ENCODE results near the gene ZNF76.
"Not testable (repeated sequence)": the region's sequence is repeated elsewhere in the genome, so short reads cannot be mapped to it uniquely, and the experiment has no call there.

ZNF76 gene

GRCh38 chr6:35319346-35320030 lies 60.0 kb downstream of the ZNF76 start:
- H3K4me1 ChIP-seq (ENCODE audit: insufficient read depth, low read length): no peaks in the 10 kb centered on the region
- no peaks in the 10 kb centered on the region for H3K9me3 ChIP-seq (ENCODE audit: low read length)
- H3K36me3 ChIP-seq (ENCODE audit: insufficient read depth, low read length): no peaks in the 10 kb centered on the region
- no peak overlapping the region for H3K27ac ChIP-seq (ENCODE audit: low read depth, low read length)
- H3K27me3 ChIP-seq (ENCODE audit: control insufficient read depth in 1 of 2, insufficient read depth in 2 of 2, low read length in 2 of 2): no peaks in the 10 kb centered on the region
- H3K4me3 ChIP-seq (ENCODE audit: low read depth in 1 of 2, low read length in 2 of 2): no peak overlapping the region
- H3K9ac ChIP-seq (ENCODE audit: low read length): no peak overlapping the region

- no peak overlapping the region for H3K4me3 ChIP-seq (ENCODE audit: low read depth in 1 of 2, low read length in 2 of 2)
- H3K36me3 ChIP-seq (ENCODE audit: insufficient read depth, low read length): no peaks in the 10 kb centered on the region
- H3K27me3 ChIP-seq (ENCODE audit: control insufficient read depth in 1 of 2, insufficient read depth in 2 of 2, low read length in 2 of 2): no peaks in the 10 kb centered on the region
- no peak overlapping the region for H3K9ac ChIP-seq (ENCODE audit: low read length)
- H3K27ac ChIP-seq (ENCODE audit: low read depth, low read length): no peak overlapping the region
- H3K4me1 ChIP-seq (ENCODE audit: insufficient read depth, low read length): no peaks in the 10 kb centered on the region
- H3K9me3 ChIP-seq (ENCODE audit: low read length): no peaks in the 10 kb centered on the region
Measured at GRCh38 chr6:35320031-35320410, 60.5 kb downstream of the ZNF76 start.

DNA sequence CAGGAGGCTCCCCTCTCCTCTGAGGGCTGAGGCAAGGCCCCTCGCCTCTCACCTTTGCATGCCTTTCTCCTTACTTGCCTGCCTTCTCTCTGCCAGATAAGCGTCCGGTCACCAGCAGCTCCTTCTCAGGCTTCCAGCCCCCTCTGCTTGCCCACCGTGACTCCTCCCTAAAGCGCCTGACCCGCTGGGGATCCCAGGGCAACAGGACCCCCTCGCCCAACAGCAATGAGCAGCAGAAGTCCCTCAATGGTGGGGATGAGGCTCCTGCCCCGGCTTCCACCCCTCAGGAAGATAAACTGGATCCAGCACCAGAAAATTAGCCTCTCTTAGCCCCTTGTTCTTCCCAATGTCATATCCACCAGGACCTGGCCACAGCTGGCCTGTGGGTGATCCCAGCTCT lies 61.6 kb downstream of the ZNF76 start:
- H3K9ac ChIP-seq (ENCODE audit: low read length): no peak overlapping the region
- H3K9me3 ChIP-seq (ENCODE audit: low read length): no peaks in the 10 kb centered on the region
- H3K27me3 ChIP-seq (ENCODE audit: control insufficient read depth in 1 of 2, insufficient read depth in 2 of 2, low read length in 2 of 2): no peaks in the 10 kb centered on the region
- no peaks in the 10 kb centered on the region for H3K4me1 ChIP-seq (ENCODE audit: insufficient read depth, low read length)
- no peaks in the 10 kb centered on the region for H3K36me3 ChIP-seq (ENCODE audit: insufficient read depth, low read length)
- no peak overlapping the region for H3K27ac ChIP-seq (ENCODE audit: low read depth, low read length)
- H3K4me3 ChIP-seq (ENCODE audit: low read depth in 1 of 2, low read length in 2 of 2): no peak overlapping the region

DNA sequence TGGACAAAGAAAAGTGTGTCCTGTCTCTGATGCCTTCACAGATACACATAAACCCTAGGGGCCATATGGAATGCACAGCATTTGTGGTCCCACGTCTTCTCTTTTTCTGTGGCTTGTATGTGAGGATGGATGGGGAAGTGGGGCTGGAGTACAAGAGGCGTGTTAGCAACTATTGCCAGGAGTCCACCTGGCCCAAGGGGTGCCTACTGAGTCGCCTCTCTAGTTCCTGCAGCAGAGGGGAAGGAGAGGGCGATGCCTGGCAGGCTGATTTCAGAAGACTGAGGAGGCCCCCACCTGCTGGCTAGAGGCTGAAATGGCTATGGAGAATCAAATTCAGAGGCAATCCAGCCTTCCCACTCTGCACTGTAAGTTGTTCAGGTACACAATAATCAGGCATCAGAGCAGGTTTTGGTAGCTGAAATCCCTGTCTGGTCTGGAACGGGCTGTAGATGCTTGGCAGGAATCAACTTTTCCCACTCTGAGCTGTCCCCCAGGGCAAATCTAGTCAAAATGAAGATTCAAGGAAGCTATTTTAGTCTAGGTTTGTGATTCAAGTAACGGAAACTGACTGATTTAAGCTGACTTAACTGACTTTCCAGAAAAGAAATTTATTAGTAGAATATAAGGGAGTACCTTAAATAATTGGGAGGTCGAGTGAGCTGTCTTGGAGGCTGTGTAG lies 68.0 kb downstream of the ZNF76 start:
- Histone ChIP-seq H3K27ac (ENCODE audit: low read depth, low read length) (no peak overlapping the region), H3K4me1 (ENCODE audit: insufficient read depth, low read length) (no peaks in the 10 kb centered on the region), H3K9me3 (ENCODE audit: low read length) (no peaks in the 10 kb centered on the region), H3K36me3 (ENCODE audit: insufficient read depth, low read length) (no peaks in the 10 kb centered on the region), H3K9ac (ENCODE audit: low read length) (no peak overlapping the region), H3K4me3 (ENCODE audit: low read depth in 1 of 2, low read length in 2 of 2) (no peak overlapping the region), H3K27me3 (ENCODE audit: control insufficient read depth in 1 of 2, insufficient read depth in 2 of 2, low read length in 2 of 2) (no peaks in the 10 kb centered on the region)

DNA sequence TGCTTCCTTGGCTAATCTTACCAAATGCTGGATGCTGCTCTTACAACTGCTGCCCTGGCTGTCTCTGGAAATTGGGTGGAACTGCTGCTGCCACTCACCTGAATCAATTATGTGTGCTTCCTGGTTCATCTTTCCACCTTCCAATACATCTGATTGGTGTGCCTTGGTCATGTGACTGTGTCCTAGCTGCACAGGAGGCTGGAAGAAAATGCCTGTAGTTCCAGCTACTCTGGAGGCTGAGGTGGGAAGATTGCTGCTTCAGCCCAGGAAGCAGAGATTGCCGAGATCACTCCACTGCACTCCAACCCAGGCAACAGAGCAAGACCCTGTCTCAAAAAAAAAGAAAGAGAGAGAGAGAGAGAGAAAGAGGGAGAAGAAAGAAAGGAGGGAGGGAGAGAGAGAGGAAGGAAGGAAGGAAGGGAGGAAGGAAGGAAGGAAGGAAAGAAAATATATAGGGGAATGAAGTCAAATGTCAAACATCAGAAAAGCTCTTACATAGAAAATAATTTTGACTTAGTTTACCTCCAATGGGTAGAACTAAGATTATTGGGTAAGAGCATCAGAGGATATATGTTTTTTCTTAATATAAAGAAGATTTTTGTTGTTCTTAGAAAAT lies 68.7 kb downstream of the ZNF76 start:
- H3K27me3 ChIP-seq (ENCODE audit: control insufficient read depth in 1 of 2, insufficient read depth in 2 of 2, low read length in 2 of 2): no peaks in the 10 kb centered on the region
- no peaks in the 10 kb centered on the region for H3K36me3 ChIP-seq (ENCODE audit: insufficient read depth, low read length)
- H3K4me3 ChIP-seq (ENCODE audit: low read depth in 1 of 2, low read length in 2 of 2): no peak overlapping the region
- no peaks in the 10 kb centered on the region for H3K9me3 ChIP-seq (ENCODE audit: low read length)
- no peaks in the 10 kb centered on the region for H3K4me1 ChIP-seq (ENCODE audit: insufficient read depth, low read length)
- H3K27ac ChIP-seq (ENCODE audit: low read depth, low read length): no peak overlapping the region
- no peak overlapping the region for H3K9ac ChIP-seq (ENCODE audit: low read length)

DNA sequence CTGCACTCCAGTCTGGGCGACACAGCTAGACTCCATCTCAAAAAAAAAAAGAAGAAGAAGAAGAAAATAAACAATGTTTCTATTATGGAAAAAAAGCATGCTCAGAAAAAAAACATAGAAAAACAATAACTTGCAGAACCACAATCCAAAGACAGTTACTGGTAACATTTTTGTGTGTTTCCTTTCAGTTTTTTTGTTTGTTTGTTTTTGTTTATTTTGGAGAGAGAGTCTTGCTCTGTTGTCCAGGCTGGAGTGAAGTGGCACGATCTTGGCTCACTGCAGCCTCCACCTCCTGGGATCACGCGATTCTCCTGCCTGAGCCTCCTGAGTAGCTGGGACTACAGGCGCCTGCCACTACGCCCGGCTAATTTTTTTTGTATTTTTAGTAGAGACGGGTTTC lies 69.4 kb downstream of the ZNF76 start:
- not testable (repeated sequence) for H3K9ac ChIP-seq (ENCODE audit: low read length); H3K27me3 ChIP-seq (ENCODE audit: control insufficient read depth in 1 of 2, insufficient read depth in 2 of 2, low read length in 2 of 2); H3K4me3 ChIP-seq (ENCODE audit: low read depth in 1 of 2, low read length in 2 of 2); H3K27ac ChIP-seq (ENCODE audit: low read depth, low read length); H3K4me1 ChIP-seq (ENCODE audit: insufficient read depth, low read length); H3K9me3 ChIP-seq (ENCODE audit: low read length); H3K36me3 ChIP-seq (ENCODE audit: insufficient read depth, low read length)

- Histone ChIP-seq H3K9ac (ENCODE audit: low read length) (no peak overlapping the region), H3K27ac (ENCODE audit: low read depth, low read length) (no peak overlapping the region), H3K36me3 (ENCODE audit: insufficient read depth, low read length) (no peaks in the 10 kb centered on the region), H3K27me3 (ENCODE audit: control insufficient read depth in 1 of 2, insufficient read depth in 2 of 2, low read length in 2 of 2) (no peaks in the 10 kb centered on the region), H3K4me3 (ENCODE audit: low read depth in 1 of 2, low read length in 2 of 2) (no peak overlapping the region), H3K4me1 (ENCODE audit: insufficient read depth, low read length) (no peaks in the 10 kb centered on the region), H3K9me3 (ENCODE audit: low read length) (no peaks in the 10 kb centered on the region)
Measured at GRCh38 chr6:35330541-35331119, 71.1 kb downstream of the ZNF76 start.

DNA sequence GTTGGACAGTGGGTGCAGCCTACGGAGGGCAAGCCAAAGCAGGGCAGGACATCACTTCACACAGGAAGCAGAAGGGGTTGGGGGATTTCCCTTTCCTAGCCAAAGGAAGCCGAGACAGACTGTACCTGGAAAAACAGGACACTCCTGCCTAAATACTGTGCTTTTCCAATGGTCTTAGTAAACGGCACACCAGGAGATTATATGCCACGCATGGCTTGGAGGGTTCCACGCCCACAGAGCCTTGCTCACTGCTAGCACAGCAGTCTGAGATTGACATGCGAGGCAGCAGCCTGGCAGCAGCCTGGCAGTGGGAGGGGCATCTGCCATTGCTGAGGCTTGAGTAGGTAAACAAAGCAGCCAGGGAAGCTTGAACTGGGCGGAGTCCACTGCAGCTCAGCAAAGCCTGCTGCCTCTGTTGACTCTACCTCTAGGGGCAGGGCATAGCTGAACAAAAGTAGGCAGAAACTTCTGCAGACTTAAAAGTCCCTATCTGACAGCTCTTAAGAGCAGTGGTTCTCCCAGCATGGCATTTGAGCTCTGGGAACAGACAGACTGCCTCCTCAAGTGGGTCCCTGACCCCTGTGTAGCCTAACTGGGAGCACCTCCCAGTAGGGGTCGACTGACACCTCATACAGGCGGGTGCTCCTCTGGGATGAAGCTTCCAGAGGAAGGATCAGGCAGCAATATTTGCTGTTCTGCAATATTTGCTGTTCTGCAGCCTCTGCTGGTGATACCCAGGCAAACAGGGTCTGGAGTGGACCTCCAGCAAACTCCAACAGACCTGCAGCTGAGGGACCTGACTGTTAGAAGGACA lies 72.7 kb downstream of the ZNF76 start:
- H3K36me3 ChIP-seq (ENCODE audit: insufficient read depth, low read length); H3K27ac ChIP-seq (ENCODE audit: low read depth, low read length); H3K9me3 ChIP-seq (ENCODE audit: low read length); H3K9ac ChIP-seq (ENCODE audit: low read length); H3K27me3 ChIP-seq (ENCODE audit: control insufficient read depth in 1 of 2, insufficient read depth in 2 of 2, low read length in 2 of 2); H3K4me3 ChIP-seq (ENCODE audit: low read depth in 1 of 2, low read length in 2 of 2); H3K4me1 ChIP-seq (ENCODE audit: insufficient read depth, low read length): not testable (repeated sequence)

DNA sequence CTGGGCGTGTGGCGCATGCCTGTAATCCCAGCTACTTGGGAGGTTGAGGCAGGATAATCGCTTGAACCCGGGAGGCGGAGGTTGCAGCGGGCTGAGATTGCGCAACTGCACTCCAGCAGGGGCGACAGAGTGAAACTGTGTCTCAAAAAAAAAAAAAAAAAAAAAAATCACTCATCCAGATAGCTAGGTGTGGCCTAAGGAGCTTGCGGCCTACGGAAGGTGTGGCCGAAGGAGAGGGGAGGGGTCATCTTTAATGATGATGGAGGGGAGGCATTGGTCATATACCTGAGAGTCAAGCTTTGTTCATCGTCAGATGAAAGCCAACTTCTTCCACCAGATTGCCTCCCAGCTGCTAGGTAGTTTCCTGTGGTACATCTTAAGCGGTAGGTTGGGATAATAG lies 82.0 kb downstream of the ZNF76 start:
- H3K27me3 ChIP-seq (ENCODE audit: control insufficient read depth in 1 of 2, insufficient read depth in 2 of 2, low read length in 2 of 2): no peaks in the 10 kb centered on the region
- no peak overlapping the region for H3K4me3 ChIP-seq (ENCODE audit: low read depth in 1 of 2, low read length in 2 of 2)
- H3K9ac ChIP-seq (ENCODE audit: low read length): no peak overlapping the region
- no peaks in the 10 kb centered on the region for H3K36me3 ChIP-seq (ENCODE audit: insufficient read depth, low read length)
- no peak overlapping the region for H3K27ac ChIP-seq (ENCODE audit: low read depth, low read length)
- H3K9me3 ChIP-seq (ENCODE audit: low read length): no peaks in the 10 kb centered on the region
- peaks cover 27% of the 10 kb centered on the region for H3K4me1 ChIP-seq (ENCODE audit: insufficient read depth, low read length)

DNA sequence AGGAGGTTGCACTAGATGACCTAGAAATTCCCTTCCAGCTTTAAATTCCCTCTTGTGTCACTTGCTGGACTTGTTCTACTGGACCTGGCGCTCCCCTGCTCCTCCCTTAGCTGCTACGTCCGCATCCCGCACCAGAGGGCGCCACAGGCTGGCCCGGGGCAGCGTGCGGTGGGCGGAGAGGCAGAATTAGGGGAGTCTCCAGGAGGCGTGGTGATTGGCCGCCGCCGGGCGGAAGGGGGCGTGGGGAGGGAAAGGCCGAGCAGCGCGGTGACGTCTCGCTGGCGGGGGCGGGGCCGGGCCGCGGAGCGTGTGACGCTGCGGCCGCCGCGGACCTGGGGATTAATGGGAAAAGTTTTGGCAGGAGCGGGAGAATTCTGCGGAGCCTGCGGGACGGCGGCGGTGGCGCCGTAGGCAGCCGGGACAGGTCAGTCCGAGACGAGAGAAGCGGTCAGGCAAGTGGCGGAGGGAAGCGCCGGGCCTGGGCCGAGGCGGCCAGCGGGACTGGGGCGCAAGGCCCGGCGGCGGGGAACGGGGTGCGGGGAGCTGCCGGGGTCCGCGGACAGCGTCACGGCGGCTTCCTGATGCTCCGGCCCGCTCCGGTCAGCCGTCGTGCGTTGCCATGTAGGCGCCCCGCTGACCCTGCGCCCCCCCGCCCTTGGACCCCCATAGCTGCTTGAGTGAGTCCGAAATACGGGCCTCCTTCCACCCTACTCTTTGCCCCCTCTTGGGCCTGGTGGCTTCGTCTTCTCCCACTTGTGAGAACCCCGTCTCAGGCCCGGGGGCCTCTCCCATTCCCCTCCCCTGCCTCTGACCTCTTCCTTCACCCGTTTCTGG lies 82.9 kb downstream of the ZNF76 start, which contains the start of gene PPARD:
TSS of gene PPARD (plus strand) at position 301 of the 834 bp plus-strand sequence. CDS start 68,530 bp downstream, outside the sequence.
- H3K9me3 ChIP-seq (ENCODE audit: low read length): no peaks in the 10 kb centered on the region
- H3K27me3 ChIP-seq (ENCODE audit: control insufficient read depth in 1 of 2, insufficient read depth in 2 of 2, low read length in 2 of 2): no peaks in the 10 kb centered on the region
- peak within 1 kb of the TSS; percentile 96 for H3K9ac ChIP-seq (ENCODE audit: low read length)
- H3K36me3 ChIP-seq (ENCODE audit: insufficient read depth, low read length): no peaks in the 10 kb centered on the region
- H3K27ac ChIP-seq (ENCODE audit: low read depth, low read length): peak within 1 kb of the TSS; percentile 82
- peaks cover 27% of the 10 kb centered on the region for H3K4me1 ChIP-seq (ENCODE audit: insufficient read depth, low read length)
- peak within 1 kb of the TSS; percentile 97 for H3K4me3 ChIP-seq (ENCODE audit: low read depth in 1 of 2, low read length in 2 of 2)
